ENCODE results near the gene GNAT3.

The GNAT3 gene

GRCh38 chr7:80460857-80461256 is 51.0 kb downstream of the GNAT3 start:
- DNase-seq: no peak

- DNase-seq: no peak
Observed at GRCh38 chr7:80459776-80460510, 51.9 kb downstream of the GNAT3 start.

- no peak for DNase-seq
Observed at GRCh38 chr7:80458822-80459725, 52.8 kb downstream of the GNAT3 start.

- DNase-seq: no peak
Observed at GRCh38 chr7:80453699-80454340, 58.0 kb downstream of the GNAT3 start.

GRCh38 chr7:80450621-80451308 is 61.1 kb downstream of the GNAT3 start:
- DNase-seq: no peak

GRCh38 chr7:80449836-80450235 is 62.0 kb downstream of the GNAT3 start:
- DNase-seq: no peak

- no peak for DNase-seq
Observed at GRCh38 chr7:80445351-80445750, 66.5 kb downstream of the GNAT3 start.

- DNase-seq: no peak
Observed at GRCh38 chr7:80444811-80445210, 67.1 kb downstream of the GNAT3 start.

GRCh38 chr7:80443325-80443724 is 68.5 kb downstream of the GNAT3 start:
- DNase-seq: no peak

- DNase-seq: no peak
Observed at GRCh38 chr7:80440883-80441282, 71.0 kb downstream of the GNAT3 start.

GRCh38 chr7:80439894-80440821 is 71.7 kb downstream of the GNAT3 start:
- no peak for DNase-seq

- no peak for DNase-seq
Observed at GRCh38 chr7:80435521-80435920, 76.3 kb downstream of the GNAT3 start.

GRCh38 chr7:80434047-80434446 is 77.8 kb downstream of the GNAT3 start:
- no peak for DNase-seq

- no peak for DNase-seq
Observed at GRCh38 chr7:80432166-80432565, 79.7 kb downstream of the GNAT3 start.

GRCh38 chr7:80429181-80429580 is 82.7 kb downstream of the GNAT3 start:
- DNase-seq: no peak

- no peak for DNase-seq
Observed at GRCh38 chr7:80428161-80429054, 83.5 kb downstream of the GNAT3 start.

GRCh38 chr7:80427218-80427617 is 84.6 kb downstream of the GNAT3 start:
- no peak for DNase-seq

- DNase-seq: no peak
Observed at GRCh38 chr7:80420876-80421275, 91.0 kb downstream of the GNAT3 start.

GRCh38 chr7:80417211-80417793 is 94.6 kb downstream of the GNAT3 start:
- DNase-seq: no peak

GRCh38 chr7:80415522-80415921 is 96.3 kb downstream of the GNAT3 start:
- DNase-seq: no peak

All from CD4-positive, alpha-beta T cell treated with Interleukin-6 for 4 hours (primary cell).